Urinary bladder (tissue), 4 donors: ENCODE data around the gene RSPH10B. TPM values are rescaled to one million over a fixed set of nuclear protein-coding genes. Genes with fewer than 3 reads are reported as not detected.
"Not testable (repeated sequence)": the region's sequence is repeated elsewhere in the genome, so short reads cannot be mapped to it uniquely, and the experiment has no call there.

ENCODE experiments used
- DNase-seq: peaks from one replicate; pipeline ENCODE4 v3.0.0-alpha.2; 2015; ENCODE audit errors: extremely low spot score
- H3K27ac ChIP-seq: one replicate; pipeline ENCODE4 v1.5.1; 2013; ENCODE audit warnings: low read depth, mild to moderate bottlenecking, moderate library complexity
- H3K36me3 ChIP-seq: one replicate; pipeline ENCODE4 v1.6.1; 2013; ENCODE audit warnings: mild to moderate bottlenecking, moderate library complexity; ENCODE audit not compliant: insufficient read depth
- H3K4me1 ChIP-seq: one replicate; pipeline ENCODE4 v1.6.1; 2013; ENCODE audit warnings: mild to moderate bottlenecking, moderate library complexity; ENCODE audit not compliant: insufficient read depth
- H3K4me3 ChIP-seq: one replicate; pipeline ENCODE4 v1.5.1; 2013; ENCODE audit warnings: low read depth, low read length
- WGBS: extraction: QIAGEN DNeasy Blood & Tissue Kit; methylation state at CpG from one replicate; pipeline ENCODE4 v1.1.7; 2013; 5-methylcytosine and 5-hydroxymethylcytosine counted together
- polyA plus RNA-seq: library from polyadenylated mRNA; stranded (reverse); fragments of 200-250 nt; gene quantifications from one replicate; pipeline ENCODE4 v1.2.3, GENCODE V29; 2013
- total RNA-seq: library from RNA; depleted of rRNA; stranded (reverse); fragments of >200 nt; gene quantifications from one replicate; pipeline ENCODE4 v1.2.3, GENCODE V29; 2014
- donor health status: healthy with polysubstance abuse.
- donor health status: healthy.

Gene RSPH10B
- total and polyA plus RNA-seq, 2 donors = 0.09 TPM; not detected in 1

- H3K4me3 ChIP-seq, H3K4me1 ChIP-seq, H3K36me3 ChIP-seq, H3K27ac ChIP-seq, DNase-seq: not testable (repeated sequence)
- WGBS = no CpG with 5 or more reads among the region's 8 CpGs
These were observed 3.1 kb upstream of the RSPH10B start for GRCh38 chr7:5973580-5973979.

DNA sequence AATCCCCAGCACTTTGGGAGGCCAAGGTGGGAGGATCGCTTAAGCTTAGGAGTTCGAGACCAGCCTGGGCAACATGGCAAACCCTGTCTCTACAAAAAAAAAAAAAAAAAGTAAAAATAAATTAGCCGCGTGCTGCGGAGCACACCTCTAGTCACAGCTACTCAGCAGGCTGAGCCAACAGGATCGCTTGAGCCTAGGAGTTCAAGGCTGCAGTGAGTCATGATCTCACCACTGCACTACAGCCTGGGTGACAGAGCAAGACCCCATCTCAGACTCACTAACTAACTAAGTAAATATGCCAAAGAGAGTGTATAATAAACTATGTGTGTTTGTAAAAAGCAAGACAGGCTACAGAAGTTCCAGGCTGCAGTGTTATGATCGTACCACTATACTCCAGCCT is 6.7 kb downstream of the RSPH10B start:
- DNase-seq = not testable (repeated sequence)

GRCh38 chr7:5963205-5963604 is 7.3 kb downstream of the RSPH10B start:
- H3K4me1 ChIP-seq, H3K36me3 ChIP-seq, H3K4me3 ChIP-seq, DNase-seq, H3K27ac ChIP-seq: not testable (repeated sequence)
- 27% methylated on average over 5 of the region's 13 CpGs for WGBS

More for the DNA sequence above, 6.7 kb downstream of the RSPH10B start:
- not testable (repeated sequence) for H3K4me3 ChIP-seq, H3K4me1 ChIP-seq, H3K27ac ChIP-seq, H3K36me3 ChIP-seq
- WGBS = 92% methylated on average over 5 of the region's 7 CpGs

DNA sequence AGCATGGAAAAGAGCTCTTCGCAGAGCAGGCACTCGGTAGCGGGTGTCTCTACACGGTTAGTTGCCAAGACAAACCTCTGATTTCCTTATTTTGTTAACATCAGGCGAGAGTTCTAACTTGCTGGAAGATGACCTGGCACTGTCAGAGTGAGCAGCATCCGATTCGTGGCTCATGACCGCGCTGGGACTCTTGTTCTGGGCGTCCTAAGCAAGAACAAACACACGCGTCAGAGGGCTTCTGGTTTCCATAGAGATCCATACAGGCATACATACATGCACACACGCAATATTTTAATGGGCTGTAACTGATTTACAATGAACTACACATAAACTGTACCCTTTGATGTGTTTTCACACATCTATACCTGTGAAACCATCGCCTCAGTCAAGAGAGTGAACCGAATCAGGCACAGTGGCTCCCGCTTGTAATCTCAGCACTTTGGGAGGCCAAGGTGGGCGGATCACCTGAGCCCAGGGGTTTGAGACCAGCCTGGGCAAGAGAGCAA is 35.5 kb downstream of the RSPH10B start:
- DNase-seq, H3K4me1 ChIP-seq, H3K4me3 ChIP-seq, H3K36me3 ChIP-seq, H3K27ac ChIP-seq: not testable (repeated sequence)
- no CpG with 5 or more reads among the region's 17 CpGs for WGBS

GRCh38 chr7:5931905-5932644 is 38.4 kb downstream of the RSPH10B start:
- whole genome bisulfite sequencing = 84% methylated on average over 4 of the region's 13 CpGs

GRCh38 chr7:5931250-5931649 is 39.2 kb downstream of the RSPH10B start:
- H3K4me3 ChIP-seq, H3K36me3 ChIP-seq, DNase-seq, H3K4me1 ChIP-seq, H3K27ac ChIP-seq: not testable (repeated sequence)
- WGBS = 96% methylated on average over 14 of the region's 14 CpGs

More at GRCh38 chr7:5931905-5932644, 38.4 kb downstream of the RSPH10B start:
- not testable (repeated sequence) for DNase-seq, H3K4me1 ChIP-seq, H3K4me3 ChIP-seq, H3K36me3 ChIP-seq, H3K27ac ChIP-seq

DNA sequence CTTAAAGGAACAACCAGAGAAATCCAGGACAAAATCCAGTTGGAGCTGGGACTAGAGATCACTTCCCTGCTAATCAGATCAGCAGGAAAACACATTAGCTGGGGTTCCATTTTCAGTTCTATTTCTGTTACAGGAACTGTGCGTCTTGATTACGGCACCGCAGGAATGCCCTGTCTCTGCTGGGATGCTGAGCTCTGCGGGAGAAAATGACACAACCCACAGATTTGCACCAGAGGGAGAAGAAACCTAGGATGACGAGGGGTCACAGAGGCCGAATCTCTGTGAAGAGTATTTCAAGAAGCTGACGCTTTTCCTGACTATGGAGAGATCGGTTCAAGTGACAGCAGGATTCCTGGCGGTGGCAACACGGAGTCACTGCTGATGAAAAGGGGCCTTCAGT is 40.2 kb downstream of the RSPH10B start:
- not testable (repeated sequence) for H3K4me3 ChIP-seq

DNA sequence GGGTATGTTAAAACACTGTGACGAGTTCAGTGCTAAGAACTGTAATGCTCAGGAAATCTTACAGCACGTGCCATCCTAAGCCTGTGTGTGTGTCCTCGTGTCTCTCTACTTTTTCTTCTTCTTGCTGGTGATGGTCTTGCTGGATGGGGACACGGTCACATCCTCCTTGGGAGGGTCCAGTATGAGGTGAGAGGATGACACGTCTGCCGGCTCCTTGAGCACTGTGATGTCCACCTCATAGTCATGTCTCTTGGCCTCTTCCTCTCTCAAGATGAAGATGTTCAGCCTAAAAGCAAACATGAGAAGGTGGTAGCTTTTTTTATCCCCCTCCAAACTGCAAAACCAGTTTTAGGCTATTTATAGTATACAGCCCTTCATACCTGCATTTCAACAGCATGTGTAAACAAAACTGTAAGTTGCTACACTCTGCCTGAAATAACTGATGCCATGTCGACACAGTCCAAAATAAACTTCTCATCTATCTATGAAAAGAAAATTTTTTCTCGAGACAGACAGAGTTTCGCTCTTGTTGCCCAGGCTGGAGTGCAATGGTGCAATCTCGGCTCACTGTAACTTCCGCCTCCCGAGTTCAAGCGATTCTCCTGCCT is 44.1 kb downstream of the RSPH10B start:
- DNase-seq, H3K4me1 ChIP-seq, H3K36me3 ChIP-seq, H3K4me3 ChIP-seq, H3K27ac ChIP-seq: not testable (repeated sequence)
- WGBS = 96% methylated on average over 2 of the region's 13 CpGs

More for the DNA sequence above, 40.2 kb downstream of the RSPH10B start:
- not testable (repeated sequence) for H3K36me3 ChIP-seq, H3K27ac ChIP-seq, DNase-seq, H3K4me1 ChIP-seq
- 100% methylated on average over 1 of the region's 10 CpGs for WGBS

- DNase-seq, H3K4me3 ChIP-seq, H3K36me3 ChIP-seq, H3K4me1 ChIP-seq, H3K27ac ChIP-seq: not testable (repeated sequence)
- WGBS = 93% methylated on average over 2 of the region's 12 CpGs
These were observed 45.9 kb downstream of the RSPH10B start for GRCh38 chr7:5924630-5925029.

- not testable (repeated sequence) for H3K4me1 ChIP-seq
- 92% methylated on average over 1 of the region's 2 CpGs for WGBS
These were observed 46.3 kb downstream of the RSPH10B start for GRCh38 chr7:5924180-5924579.

DNA sequence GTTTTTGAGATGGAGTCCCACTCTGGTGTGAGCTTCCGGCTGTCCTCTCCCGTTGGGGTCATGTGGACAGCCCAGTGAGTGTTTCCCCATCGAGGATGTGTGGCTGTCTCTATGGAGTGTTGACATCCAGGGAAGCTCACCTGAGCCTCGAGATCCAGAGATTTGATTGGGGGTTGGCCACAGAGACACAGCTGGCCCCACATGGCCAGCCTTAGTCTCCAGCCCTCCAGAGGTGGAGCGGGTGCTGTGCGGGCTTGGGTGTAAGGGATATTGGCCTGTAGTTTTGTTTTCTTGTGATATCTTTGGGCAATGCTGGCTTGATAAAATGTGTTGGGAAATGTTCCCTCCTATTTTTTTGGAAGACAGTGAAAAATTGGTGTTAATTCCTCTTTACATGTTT is 54.0 kb downstream of the RSPH10B start:
- H3K4me3 ChIP-seq, DNase-seq, H3K4me1 ChIP-seq, H3K36me3 ChIP-seq, H3K27ac ChIP-seq: not testable (repeated sequence)
- 90% methylated on average over 4 of the region's 6 CpGs for WGBS

More at GRCh38 chr7:5924180-5924579, 46.3 kb downstream of the RSPH10B start:
- H3K4me3 ChIP-seq, H3K27ac ChIP-seq, H3K36me3 ChIP-seq, DNase-seq: not testable (repeated sequence)

DNA sequence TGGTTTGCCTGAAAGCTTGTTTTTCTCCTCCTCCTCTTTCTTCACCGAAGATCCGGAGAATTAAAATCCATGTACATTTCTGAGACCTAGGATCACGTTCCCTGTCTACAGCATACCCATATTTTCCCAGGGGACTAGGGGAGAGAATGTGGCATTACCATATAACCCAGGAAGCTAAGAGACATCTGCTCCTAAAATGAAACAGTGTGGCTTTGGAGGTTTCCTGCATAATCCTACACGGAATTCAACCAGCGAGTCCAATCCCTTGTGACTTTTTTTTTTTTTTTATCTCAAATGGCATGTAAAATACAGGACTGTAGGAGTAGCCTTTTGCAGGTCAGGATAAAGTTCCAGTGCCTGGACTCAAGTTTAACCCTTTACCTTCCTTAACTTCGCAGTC is 61.7 kb downstream of the RSPH10B start:
- not testable (repeated sequence) for H3K27ac ChIP-seq, H3K36me3 ChIP-seq, H3K4me3 ChIP-seq, DNase-seq, H3K4me1 ChIP-seq
- WGBS = 90% methylated on average over 6 of the region's 6 CpGs

- H3K4me1 ChIP-seq, H3K36me3 ChIP-seq, H3K4me3 ChIP-seq, H3K27ac ChIP-seq, DNase-seq: not testable (repeated sequence)
- WGBS = 96% methylated on average over 5 of the region's 5 CpGs
These were observed 65.8 kb downstream of the RSPH10B start for GRCh38 chr7:5904726-5905125.

DNA sequence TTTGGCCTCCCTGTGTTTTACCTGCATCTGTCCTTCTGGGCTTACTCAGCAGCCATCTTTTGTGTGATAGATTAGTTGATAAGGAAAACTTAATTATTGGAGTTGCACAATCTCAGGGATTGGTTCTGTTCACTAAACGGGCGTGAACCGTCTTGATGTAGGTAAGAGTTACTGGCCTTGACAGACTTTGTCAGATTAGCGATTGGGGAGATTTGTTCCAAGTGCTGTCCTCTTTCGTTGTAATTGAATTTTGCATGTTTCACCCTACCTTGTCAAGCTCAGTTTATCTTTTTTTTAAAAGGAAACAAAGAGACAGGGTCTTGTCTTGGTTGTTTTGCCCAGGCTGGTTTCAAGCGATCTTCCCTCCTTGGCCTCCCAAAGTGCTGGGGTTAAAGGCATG is 67.5 kb downstream of the RSPH10B start:
- not testable (repeated sequence) for H3K4me3 ChIP-seq, H3K36me3 ChIP-seq, DNase-seq, H3K27ac ChIP-seq, H3K4me1 ChIP-seq
- 92% methylated on average over 6 of the region's 6 CpGs for WGBS
